NCI-H2081 (cell line): ENCODE measurements around the gene NELL2.
A peak's percentile ranks its signal among the peaks of the same experiment; 100 is the strongest.
"Not testable (repeated sequence)": the region's sequence is repeated elsewhere in the genome, so short reads cannot be mapped to it uniquely, and the experiment has no call there.

Experiments used
- DNase-seq, 2 experiments: peaks; one replicate each; lab custom pipeline; 2025; lab: John Stamatoyannopoulos, UW

Gene NELL2

DNA sequence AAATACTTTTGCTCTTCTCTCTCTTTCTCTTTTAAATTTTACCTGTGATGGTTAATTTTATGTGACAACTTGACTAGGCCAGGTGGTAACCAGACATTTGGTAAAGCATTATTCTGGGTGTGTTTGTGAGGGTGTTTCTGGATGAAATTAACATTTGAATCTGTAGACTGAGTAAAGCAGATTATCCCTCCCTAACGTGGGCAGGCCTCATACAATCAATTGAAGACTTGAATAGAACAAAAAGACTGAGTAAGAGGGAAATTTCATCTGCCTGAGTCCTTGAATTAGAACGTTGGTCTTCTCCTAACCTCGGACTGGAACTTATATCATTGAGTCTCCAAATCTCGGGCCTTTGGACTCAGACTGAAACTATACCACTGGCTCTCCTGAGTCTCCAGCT, 182.1 kb downstream of the NELL2 start:
- DNase-seq, result no peak

- peak in 1 of 2 experiments; percentile 28 for DNase-seq
These were observed 186.5 kb downstream of the NELL2 start for GRCh38 chr12:44689587-44689986.

- DNase-seq, result not testable (repeated sequence)
These were observed 189.2 kb downstream of the NELL2 start for GRCh38 chr12:44686821-44687432.

DNA sequence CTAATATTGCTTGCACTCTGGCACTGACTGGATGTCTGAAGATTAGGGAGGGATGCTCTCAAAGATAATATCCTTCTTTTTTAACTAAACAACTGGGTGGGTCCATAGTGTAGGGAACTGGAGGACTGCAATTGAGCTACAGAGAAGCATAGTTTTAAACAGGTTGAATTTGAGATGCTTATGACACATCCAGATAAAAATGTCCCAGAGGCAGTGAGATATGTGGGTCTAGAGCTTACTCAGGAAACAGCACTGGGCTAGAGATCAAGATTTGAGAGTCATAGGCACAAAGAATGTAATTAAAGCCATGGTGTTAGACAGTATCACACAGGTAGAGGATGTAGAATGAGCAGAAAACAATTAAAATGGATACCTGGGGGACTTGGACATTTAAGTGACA, 198.4 kb downstream of the NELL2 start:
- no peak for DNase-seq

DNA sequence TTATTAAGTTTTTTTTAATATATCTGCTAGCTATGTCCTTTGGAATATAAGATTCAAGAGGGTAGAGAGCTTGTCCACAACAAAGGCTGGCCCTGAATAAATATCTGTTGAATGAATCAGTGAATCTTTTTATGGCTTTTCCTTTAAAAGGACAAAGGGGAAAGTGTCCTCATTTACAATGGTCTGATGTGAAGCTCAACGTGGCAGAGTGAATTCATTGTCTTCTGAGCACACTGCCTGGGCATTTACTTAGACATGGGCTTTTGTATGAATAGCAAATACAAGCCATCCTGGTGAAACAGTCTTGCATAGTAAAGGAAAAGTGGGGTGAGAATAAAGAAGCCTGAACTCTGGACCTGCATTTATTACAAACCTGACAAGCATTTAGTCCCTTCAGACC, 201.2 kb downstream of the NELL2 start:
- DNase-seq, result peak in 1 of 2 experiments; percentile 17

- DNase-seq, result no peak
These were observed 202.3 kb downstream of the NELL2 start for GRCh38 chr12:44673811-44674210.

DNA sequence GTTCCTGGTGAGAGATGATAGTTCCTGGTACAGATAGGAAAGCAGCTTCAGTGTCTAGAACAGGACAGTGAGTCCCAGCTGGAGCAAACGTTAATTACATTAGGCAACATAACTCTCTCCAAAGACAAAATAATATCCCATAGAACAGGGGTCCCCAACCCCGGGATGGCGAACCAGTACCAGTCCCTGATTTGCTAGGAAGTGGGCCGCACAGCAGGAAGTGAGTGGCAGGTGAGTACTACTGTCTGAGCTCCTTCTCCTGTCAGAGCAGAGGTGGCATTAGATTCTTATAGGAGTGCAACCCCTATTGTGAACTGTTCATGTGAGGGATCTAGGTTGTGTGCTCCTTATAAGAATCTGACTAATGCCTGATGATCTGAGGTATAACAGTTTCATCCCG, 204.1 kb downstream of the NELL2 start:
- no peak for DNase-seq

GRCh38 chr12:44668443-44668842, 207.7 kb downstream of the NELL2 start:
- DNase-seq, result no peak

DNA sequence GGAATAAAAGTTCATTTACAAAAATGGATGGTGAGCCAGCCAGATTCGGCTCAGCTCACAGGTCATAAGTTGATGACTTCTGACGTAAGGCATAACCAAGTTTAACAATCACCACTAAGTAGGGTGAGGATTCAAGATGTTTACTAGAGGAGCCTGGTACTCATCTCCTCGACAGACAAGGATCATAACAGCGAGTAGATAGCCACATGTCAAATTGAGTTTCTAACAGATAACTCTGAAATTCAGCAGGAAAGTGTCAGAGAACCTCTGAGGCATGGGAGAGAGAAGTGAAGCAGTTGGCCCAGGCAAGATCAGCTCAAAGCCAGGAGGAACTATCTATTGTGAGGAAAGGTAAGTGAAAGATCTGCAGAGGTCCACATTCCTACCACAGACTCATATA, 208.7 kb downstream of the NELL2 start:
- no peak for DNase-seq

GRCh38 chr12:44663291-44663690, 212.8 kb downstream of the NELL2 start:
- no peak for DNase-seq

- no peak for DNase-seq
These were observed 220.3 kb downstream of the NELL2 start for GRCh38 chr12:44655846-44656245.

DNA sequence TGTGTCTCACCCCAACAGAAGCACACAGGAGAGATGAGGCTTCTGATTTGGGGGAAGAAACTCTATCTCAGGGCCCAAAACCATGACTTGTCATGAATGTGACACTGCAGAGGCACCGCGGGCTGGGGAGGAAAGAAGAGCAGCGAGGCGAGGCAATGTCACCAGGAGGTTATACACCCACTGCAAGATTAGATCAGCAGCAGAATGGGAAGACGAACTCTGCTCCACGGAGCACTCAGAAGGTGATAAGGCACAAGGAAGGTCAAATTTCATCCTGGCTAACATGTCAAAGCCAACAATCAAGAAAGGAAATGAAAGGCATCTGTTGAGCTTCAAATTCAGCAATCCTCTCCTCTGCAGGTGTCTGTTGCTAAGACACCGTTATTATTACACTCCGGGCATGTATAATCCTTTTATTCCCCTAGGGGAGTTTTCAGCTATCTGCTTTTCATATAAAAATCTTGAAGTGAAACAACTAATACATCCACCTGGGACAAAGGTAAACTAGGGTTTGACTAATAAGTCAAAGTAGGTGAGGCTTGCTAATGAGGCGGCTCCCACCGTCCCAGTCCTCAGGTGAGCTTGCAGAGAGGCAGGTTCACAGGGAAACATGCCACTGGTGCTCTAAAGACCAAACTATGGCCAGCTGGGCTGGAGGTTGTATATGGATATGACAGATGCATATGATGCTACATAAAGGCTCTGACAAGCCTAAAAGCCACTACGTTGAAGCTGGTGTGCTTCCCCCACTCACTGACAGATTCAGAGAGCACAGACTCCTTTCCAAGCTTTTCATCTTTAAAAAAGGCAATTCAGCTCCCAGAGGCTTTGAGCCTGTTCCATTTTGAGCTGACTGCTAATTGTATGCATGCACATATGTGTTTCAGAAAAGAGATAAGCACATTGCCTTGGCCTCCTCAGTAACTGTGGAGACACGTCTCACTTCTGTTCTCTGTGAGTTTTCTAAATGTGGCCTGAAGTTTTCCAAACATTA, 221.2 kb downstream of the NELL2 start:
- DNase-seq, result peak in 1 of 2 experiments; percentile 42

- no peak for DNase-seq
These were observed 222.1 kb downstream of the NELL2 start for GRCh38 chr12:44653861-44654527.

DNA sequence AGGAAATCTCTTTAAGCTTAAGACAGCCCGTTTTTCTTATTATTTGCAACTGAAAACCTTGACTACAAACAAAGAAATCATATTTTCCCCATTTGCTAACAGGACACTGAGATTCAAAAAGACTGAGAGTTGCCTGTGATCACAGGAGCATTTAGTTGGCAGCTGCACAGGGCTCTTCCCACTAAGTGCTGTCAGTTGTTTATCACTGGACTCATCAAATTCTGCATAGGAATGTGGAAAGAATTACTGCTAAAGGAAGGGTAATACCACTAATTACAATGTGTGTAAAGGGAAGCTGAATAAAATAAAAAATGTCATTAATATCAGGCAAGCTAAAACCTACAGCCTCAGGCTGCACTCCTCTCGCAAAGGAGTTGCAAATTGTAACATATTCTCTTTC, 226.4 kb downstream of the NELL2 start:
- DNase-seq, result no peak

GRCh38 chr12:44647917-44648690, 228.0 kb downstream of the NELL2 start:
- no peak for DNase-seq

- no peak for DNase-seq
These were observed 235.5 kb downstream of the NELL2 start for GRCh38 chr12:44640427-44641190.

DNA sequence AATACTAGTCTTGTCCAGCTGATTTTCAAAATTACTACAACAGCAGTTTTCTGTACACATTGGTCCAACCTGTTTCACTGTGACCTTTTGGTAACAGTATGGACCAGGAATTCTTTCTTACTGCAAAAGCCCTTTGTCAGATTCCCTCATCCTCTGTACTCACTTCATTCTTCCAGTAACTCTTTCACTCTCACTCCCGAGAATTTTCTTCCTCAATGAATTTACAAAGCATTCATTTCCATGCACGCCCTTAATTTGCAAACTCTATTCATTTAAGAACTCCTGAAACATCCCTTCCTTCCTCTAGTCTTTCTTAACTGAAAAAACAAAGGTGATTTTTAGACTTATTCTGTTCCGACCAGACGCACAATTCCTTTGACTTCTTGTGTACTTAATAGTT, 238.2 kb downstream of the NELL2 start:
- DNase-seq, result no peak

GRCh38 chr12:44628180-44628579, 247.9 kb downstream of the NELL2 start:
- DNase-seq, result no peak

DNA sequence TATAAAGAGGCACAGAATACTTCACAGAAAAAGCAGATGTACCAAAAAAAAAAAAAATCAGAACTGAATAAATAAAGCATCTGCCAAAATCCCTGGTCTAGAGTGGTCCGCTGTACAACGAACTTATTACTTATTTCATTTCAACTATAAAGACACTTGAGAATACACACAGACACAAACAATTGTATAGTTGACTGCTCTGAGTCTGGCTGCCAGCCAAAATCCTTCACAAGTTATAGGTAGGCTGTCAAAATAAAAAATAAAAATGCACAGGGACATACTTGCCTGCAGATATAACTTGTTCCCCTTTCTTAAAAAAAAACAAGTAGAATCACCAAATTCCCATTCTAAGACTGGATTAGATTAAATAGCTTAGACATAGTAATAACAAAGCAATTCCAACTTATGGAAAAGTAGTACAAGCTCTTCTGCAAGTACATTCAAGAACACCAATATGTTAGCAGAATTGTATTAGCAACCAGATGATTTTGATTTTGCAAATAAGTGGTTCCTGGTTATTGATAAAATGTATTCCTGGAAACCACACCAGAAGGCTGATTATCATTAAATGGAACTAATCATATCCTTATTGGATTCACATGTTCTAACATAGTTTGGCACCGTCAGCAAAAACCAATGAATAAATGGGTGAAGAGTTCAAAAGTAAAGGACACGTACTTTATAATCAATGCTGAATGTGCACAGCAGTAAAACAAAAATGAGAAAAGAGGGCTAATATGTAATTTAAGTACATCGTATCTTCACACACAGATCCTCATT, 248.5 kb downstream of the NELL2 start:
- peak in 1 of 2 experiments; percentile 47 for DNase-seq

GRCh38 chr12:44626883-44627282, 249.2 kb downstream of the NELL2 start:
- DNase-seq, result peak; percentile 34 to 68
